ENCODE measurements around the gene ALDH16A1.

The ALDH16A1 gene

GRCh38 chr19:49447485-49448431 is 5.3 kb upstream of the ALDH16A1 start:
- no peak for DNase-seq (ENCODE audit: low read depth)
- H3K4me3 ChIP-seq (ENCODE audit: low read length) = no peak overlapping the region
- no peak for TF ChIP-seq CTCF (conservative IDR thresholded peaks at IDR 0.05; ENCODE audit: low read depth, low read length)

GRCh38 chr19:49448432-49448786 is 4.6 kb upstream of the ALDH16A1 start:
- TF ChIP-seq CTCF (conservative IDR thresholded peaks at IDR 0.05; ENCODE audit: low read depth, low read length) = no peak
- no peak for DNase-seq (ENCODE audit: low read depth)
- no peak overlapping the region for H3K4me3 ChIP-seq (ENCODE audit: low read length)

GRCh38 chr19:49450405-49450804 is 2.6 kb upstream of the ALDH16A1 start:
- peak overlapping the region; percentile 78 for H3K4me3 ChIP-seq (ENCODE audit: low read length)
- no peak for DNase-seq (ENCODE audit: low read depth)
- TF ChIP-seq CTCF (conservative IDR thresholded peaks at IDR 0.05; ENCODE audit: low read depth, low read length) = no peak

- peak; percentile 98 for DNase-seq (ENCODE audit: low read depth)
- peak within 1 kb of the TSS; percentile 81 for H3K4me3 ChIP-seq (ENCODE audit: low read length)
- peak; percentile 19 for TF ChIP-seq CTCF (conservative IDR thresholded peaks at IDR 0.05; ENCODE audit: low read depth, low read length)
Measured at GRCh38 chr19:49451430-49452181, 1.4 kb upstream of the ALDH16A1 start, which contains the start of gene PIH1D1. Gene PIH1D1, minus strand, starts transcription at chr19:49451814. Its CDS starts 240 bp downstream, at chr19:49451574.

GRCh38 chr19:49453757-49454240 is 774 bp downstream of the ALDH16A1 start:
- peak overlapping the region; percentile 81 for H3K4me3 ChIP-seq (ENCODE audit: low read length)
- DNase-seq (ENCODE audit: low read depth) = no peak
- no peak for TF ChIP-seq CTCF (conservative IDR thresholded peaks at IDR 0.05; ENCODE audit: low read depth, low read length)

- TF ChIP-seq CTCF (conservative IDR thresholded peaks at IDR 0.05; ENCODE audit: low read depth, low read length) = no peak
- no peak for DNase-seq (ENCODE audit: low read depth)
- H3K4me3 ChIP-seq (ENCODE audit: low read length) = no peak overlapping the region
Measured at GRCh38 chr19:49455773-49456172, 2.7 kb downstream of the ALDH16A1 start.
